GM18499 (cell line): ENCODE results near the gene PLA1A.
A peak's percentile ranks its signal among the peaks of the same experiment; 100 is the strongest.

ENCODE experiments used
- ATAC-seq: cut with Tn5 transposase; IDR thresholded peaks from one replicate; pipeline ENCODE4 v1.9.1; 2021; ENCODE audit warnings: moderate number of reproducible peaks; ENCODE audit not compliant: insufficient read depth, unreplicated experiment

PLA1A gene

DNA sequence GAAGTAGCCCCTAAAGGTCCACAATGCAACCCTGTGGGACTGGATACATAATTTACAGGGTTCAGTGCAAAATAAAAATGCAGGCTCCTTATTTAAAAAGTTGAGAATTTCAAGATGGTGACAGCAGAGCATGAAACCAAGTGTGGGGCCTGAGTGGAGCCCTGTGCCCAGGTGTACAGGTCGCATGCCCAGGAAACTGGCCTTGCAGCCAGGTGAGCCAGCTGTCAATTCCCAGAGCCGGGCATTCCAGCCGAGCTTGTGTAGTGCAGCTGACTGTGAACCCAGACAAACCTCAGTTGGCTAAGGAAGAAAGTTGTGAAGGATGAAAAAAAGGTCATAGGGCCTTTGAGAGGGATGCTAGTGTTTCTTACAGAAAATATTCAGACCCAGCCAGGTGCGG lies 35.1 kb downstream of the PLA1A start:
- no peak for ATAC-seq

GRCh38 chr3:119635719-119636118 lies 38.0 kb downstream of the PLA1A start:
- no peak for ATAC-seq

GRCh38 chr3:119636249-119636648 lies 38.6 kb downstream of the PLA1A start:
- no peak for ATAC-seq

GRCh38 chr3:119636891-119637611 lies 39.4 kb downstream of the PLA1A start:
- no peak for ATAC-seq

- ATAC-seq, result peak; percentile 19
Observed at GRCh38 chr3:119637679-119638477, 40.2 kb downstream of the PLA1A start.

GRCh38 chr3:119639494-119640350 lies 42.0 kb downstream of the PLA1A start:
- ATAC-seq, result no peak

- no peak for ATAC-seq
Observed at GRCh38 chr3:119641416-119641815, 43.7 kb downstream of the PLA1A start.

- ATAC-seq, result no peak
Observed at GRCh38 chr3:119642746-119643473, 45.2 kb downstream of the PLA1A start.

GRCh38 chr3:119643528-119643927 lies 45.8 kb downstream of the PLA1A start:
- ATAC-seq, result no peak

GRCh38 chr3:119644481-119644880 lies 46.8 kb downstream of the PLA1A start:
- ATAC-seq, result no peak

DNA sequence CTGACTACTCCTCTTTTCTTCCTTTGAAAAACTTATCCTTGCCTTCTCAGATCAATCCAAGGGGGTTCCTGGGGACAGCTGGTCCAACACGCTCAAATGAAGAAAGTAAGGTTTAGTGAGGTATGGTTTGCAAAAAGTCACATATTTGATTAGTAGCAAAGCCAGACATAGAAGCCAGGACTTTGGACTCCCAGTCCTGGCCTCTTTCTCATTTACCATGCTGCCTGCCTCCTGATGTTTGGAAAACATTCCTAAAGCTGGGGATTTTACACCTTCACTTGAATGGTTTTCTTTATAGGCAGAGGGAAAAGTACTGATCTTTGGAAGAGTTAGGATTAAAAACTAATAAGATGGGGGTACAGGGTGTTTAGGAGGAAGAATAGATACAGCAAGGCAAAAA lies 48.1 kb downstream of the PLA1A start:
- ATAC-seq, result no peak

- no peak for ATAC-seq
Observed at GRCh38 chr3:119647171-119647570, 49.5 kb downstream of the PLA1A start.

DNA sequence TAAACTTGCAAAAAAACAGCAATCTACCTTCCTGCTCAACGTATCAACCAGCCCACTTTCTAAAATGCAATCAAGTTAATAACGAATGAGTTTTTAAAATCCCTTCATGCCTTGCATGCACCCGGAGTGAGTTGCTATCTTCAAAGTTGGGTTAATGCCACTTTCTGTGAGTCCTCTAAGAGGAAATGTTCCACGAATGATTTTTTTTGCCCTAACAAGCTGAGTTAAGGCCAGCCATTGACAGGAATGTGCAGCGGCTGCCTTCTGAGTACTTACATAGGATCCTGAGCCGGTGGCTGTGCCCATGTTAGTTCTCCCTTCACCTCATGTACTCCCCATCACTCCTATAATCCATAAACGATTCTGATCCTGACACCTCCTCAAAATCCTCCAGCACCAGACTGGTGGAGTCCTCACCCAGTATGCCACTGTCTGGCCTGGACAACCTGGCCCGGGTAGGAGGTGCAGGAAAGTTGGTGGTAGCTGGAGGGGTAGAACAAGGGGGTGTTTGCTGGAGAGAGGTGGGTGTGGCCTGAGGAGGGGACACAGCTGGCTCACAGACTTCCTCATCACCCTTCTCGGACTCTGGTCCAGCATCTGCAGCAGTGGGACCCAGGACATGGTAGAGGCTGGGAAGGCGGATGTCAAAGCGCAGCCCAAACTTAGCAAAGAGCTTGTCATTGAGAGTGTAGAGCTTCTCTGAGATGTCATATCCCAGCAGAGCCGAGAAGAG lies 50.3 kb downstream of the PLA1A start:
- ATAC-seq, result no peak

DNA sequence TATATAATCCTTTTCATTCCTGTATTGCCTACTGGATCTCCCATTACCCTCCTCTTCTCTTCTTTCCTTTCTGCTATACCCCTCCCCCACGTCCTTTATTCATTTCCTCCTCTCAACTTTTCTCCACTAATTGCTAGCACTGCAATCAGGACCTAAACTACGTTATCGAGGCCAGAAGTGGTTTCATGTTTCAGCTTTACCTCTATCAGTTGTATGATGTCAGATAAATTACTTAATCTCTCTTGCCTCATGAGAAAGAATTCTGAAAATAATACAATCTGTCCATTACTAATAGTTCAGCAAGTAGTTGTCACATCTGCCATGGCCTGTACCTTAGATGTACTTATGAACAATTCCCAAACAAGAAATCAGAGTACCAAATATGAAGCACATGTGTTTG lies 52.1 kb downstream of the PLA1A start:
- ATAC-seq, result no peak

DNA sequence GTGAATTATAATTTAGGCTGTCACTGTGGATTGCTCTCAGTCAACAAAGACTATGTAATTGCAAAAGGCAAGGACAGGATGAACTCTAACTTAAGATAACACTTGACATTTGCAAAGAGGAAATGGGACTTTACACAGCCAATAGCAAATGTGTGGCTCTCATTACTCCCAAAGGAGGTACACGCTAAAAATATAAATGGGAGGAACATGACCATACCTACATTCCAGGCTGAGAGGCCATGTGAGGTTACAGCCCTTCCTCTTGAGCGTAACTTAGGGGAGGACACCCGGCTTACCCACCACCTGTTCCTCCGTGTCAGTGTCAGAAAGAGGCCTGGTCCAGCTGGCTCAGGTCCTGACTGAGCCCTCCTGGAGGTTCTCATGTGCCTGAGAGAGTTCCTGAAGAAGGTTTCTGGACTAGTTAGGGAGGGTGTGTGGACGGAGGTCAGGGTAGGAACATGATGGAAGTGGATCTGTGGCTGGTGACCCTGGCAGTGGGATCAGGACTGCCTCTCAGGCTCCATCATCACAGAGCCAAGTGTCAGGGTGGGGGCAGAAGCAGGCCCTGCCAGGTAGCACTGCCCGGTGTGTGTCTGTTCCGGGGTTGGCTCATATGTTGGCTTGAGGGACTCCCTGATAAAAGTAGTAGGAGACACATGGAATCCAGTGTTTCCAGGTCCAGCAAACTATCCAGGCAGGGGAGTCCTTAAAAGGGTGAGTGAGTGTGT lies 54.8 kb downstream of the PLA1A start:
- ATAC-seq, result no peak

GRCh38 chr3:119653876-119654275 lies 56.2 kb downstream of the PLA1A start:
- ATAC-seq, result no peak

DNA sequence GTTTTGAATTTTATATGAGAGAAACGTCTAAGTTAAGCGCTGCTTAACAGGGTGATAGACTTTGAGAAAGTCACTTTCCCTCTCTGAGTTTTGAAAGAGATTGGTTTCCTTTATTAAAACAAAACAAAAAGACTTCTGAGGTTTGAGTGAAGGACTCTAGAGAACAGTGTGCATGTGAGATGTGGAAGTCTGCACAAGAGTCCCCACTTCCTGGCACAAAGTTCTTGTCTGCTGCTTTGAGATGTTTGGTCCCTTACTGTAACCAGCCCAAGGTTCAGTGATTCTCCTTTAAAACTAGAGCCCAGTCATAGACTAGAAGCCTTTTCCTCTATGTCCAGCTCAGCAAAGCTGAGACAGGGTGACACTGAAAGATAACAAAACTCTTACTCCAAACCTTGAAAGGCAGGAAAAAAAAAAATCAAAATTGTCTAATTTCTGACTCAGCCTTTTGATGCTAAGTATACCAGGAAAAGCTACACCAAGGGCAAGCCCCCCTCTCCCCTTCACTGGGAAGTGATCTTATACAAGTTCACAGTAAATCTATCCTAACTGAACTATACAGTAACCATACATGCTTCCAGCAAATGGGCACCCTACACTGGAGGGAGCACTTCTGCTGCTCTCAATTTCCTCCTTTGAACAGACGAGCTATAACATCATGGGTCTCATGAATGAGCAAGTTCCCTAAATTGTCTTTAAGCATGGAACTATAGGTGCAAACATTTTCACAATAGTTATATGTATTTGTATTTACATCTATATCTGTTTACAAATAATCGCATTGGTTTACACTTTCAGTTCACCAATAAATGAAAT lies 60.4 kb downstream of the PLA1A start:
- ATAC-seq, result no peak

- no peak for ATAC-seq
Observed at GRCh38 chr3:119658994-119659393, 61.3 kb downstream of the PLA1A start.
